ENCODE results near the gene IGFBP7. TPM values are rescaled to one million over a fixed set of nuclear protein-coding genes. Genes with fewer than 3 reads are reported as not detected.

Gene IGFBP7
- total and polyA plus RNA-seq, 2 experiments from 2014 or later = 951 to 1,359 TPM

- H3F3A ChIP-seq (ENCODE audit: insufficient read depth) = peaks cover 30% of the 10 kb centered on the region
- H3K9me2 ChIP-seq (ENCODE audit: insufficient read depth) = no peaks in the 10 kb centered on the region
- H3K4me2 ChIP-seq (ENCODE audit: unreplicated experiment) = peak overlapping the region; percentile 62
- no peak overlapping the region for H2AFZ ChIP-seq
- H3K4me3 ChIP-seq = 0 out of 2 replicates have a peak overlapping the region, but pooled peaks have one; percentile 15
- peaks cover 33% of the 10 kb centered on the region for H3K79me2 ChIP-seq (ENCODE audit: insufficient read depth)
- peaks cover 50% of the 10 kb centered on the region for H3K4me1 ChIP-seq (ENCODE audit: insufficient read depth)
- no peak overlapping the region for H3K9ac ChIP-seq
- H3K36me3 ChIP-seq (ENCODE audit: low read depth) = no peaks in the 10 kb centered on the region
- no peaks in the 10 kb centered on the region for H4K20me1 ChIP-seq (ENCODE audit: insufficient read depth)
- DNase-seq = peak; percentile 44
- H3K27me3 ChIP-seq (replicated peaks; ENCODE audit: insufficient read depth) = no peaks in the 10 kb centered on the region
- H3K27ac ChIP-seq = peak overlapping the region; percentile 57
- in situ Hi-C loops (cut with MboI) = loop anchor here (10.0 to 25.0 kb wide), 2 partner anchors 110 to 367 kb away; no protein-coding TSS in a partner anchor
- WGBS, 2 experiments (ENCODE audit: low coverage in 1 of 2, low lambda C conversion rate in 2 of 2, missing lambda C conversion rate in 2 of 2) = 84 to 94% methylated on average over 1 of the region's 1 CpG
- H3K9me3 ChIP-seq (ENCODE audit: low read depth) = no peaks in the 10 kb centered on the region
- no peak for TF ChIP-seq EZH2phosphoT487 (IDR thresholded peaks at IDR 0.05; ENCODE audit: insufficient read depth, low read depth)
- no peak for TF ChIP-seq EZH2 (IDR thresholded peaks at IDR 0.05; ENCODE audit: insufficient read depth, poor library complexity, severe bottlenecking)
Observed at GRCh38 chr4:57044996-57045395, 65.2 kb downstream of the IGFBP7 start.

GRCh38 chr4:57044279-57044678 lies 65.9 kb downstream of the IGFBP7 start:
- DNase-seq = peak; percentile 64
- WGBS, 2 experiments (ENCODE audit: low coverage in 1 of 2, low lambda C conversion rate in 2 of 2, missing lambda C conversion rate in 2 of 2) = 0 to 11% methylated on average over 1 of the region's 1 CpG
- peak overlapping the region; percentile 62 for H3K4me2 ChIP-seq (ENCODE audit: unreplicated experiment)

GRCh38 chr4:57043347-57044251 lies 66.6 kb downstream of the IGFBP7 start:
- Histone ChIP-seq H3K9me3 (ENCODE audit: low read depth) (no peaks in the 10 kb centered on the region), H3K9ac (peak overlapping the region; percentile 25; the same call in 1 of the 2 replicates)
- in situ Hi-C loops (cut with MboI) = loop anchor here (10.0 to 25.0 kb wide), 2 partner anchors 111 to 369 kb away; no protein-coding TSS in a partner anchor

More at GRCh38 chr4:57044279-57044678, 65.9 kb downstream of the IGFBP7 start:
- Histone ChIP-seq H3K9me2 (ENCODE audit: insufficient read depth) (no peaks in the 10 kb centered on the region), H3F3A (ENCODE audit: insufficient read depth) (peaks cover 30% of the 10 kb centered on the region), H3K9me3 (ENCODE audit: low read depth) (no peaks in the 10 kb centered on the region), H4K20me1 (ENCODE audit: insufficient read depth) (no peaks in the 10 kb centered on the region), H3K9ac (peak overlapping the region; percentile 25; the same call in 1 of the 2 replicates), H3K27ac (peak overlapping the region; percentile 57), H3K4me1 (ENCODE audit: insufficient read depth) (peaks cover 50% of the 10 kb centered on the region), H3K36me3 (ENCODE audit: low read depth) (no peaks in the 10 kb centered on the region), H3K27me3 (replicated peaks; ENCODE audit: insufficient read depth) (no peaks in the 10 kb centered on the region), H2AFZ (no peak overlapping the region), H3K79me2 (ENCODE audit: insufficient read depth) (peaks cover 28% of the 10 kb centered on the region), H3K4me3 (0 out of 2 replicates have a peak overlapping the region, but pooled peaks have one; percentile 15)
- TF ChIP-seq EZH2phosphoT487 (IDR thresholded peaks at IDR 0.05; ENCODE audit: insufficient read depth, low read depth) = no peak
- no peak for TF ChIP-seq EZH2 (IDR thresholded peaks at IDR 0.05; ENCODE audit: insufficient read depth, poor library complexity, severe bottlenecking)
- in situ Hi-C loops (cut with MboI) = loop anchor here (10.0 to 25.0 kb wide), 2 partner anchors 111 to 368 kb away; no protein-coding TSS in a partner anchor

GRCh38 chr4:57042711-57043169 lies 67.4 kb downstream of the IGFBP7 start:
- peak overlapping the region; percentile 57; the same call in 1 of the 2 replicates for H3K27ac ChIP-seq

More at GRCh38 chr4:57043347-57044251, 66.6 kb downstream of the IGFBP7 start:
- no peaks in the 10 kb centered on the region for H4K20me1 ChIP-seq (ENCODE audit: insufficient read depth)
- DNase-seq = peak; percentile 69
- TF ChIP-seq EZH2 (IDR thresholded peaks at IDR 0.05; ENCODE audit: insufficient read depth, poor library complexity, severe bottlenecking) (no peak), EZH2phosphoT487 (IDR thresholded peaks at IDR 0.05; ENCODE audit: insufficient read depth, low read depth) (no peak)
- peaks cover 27% of the 10 kb centered on the region for H3K79me2 ChIP-seq (ENCODE audit: insufficient read depth)
- H3K36me3 ChIP-seq (ENCODE audit: low read depth) = no peaks in the 10 kb centered on the region
- WGBS, 2 experiments (ENCODE audit: low coverage in 1 of 2, low lambda C conversion rate in 2 of 2, missing lambda C conversion rate in 2 of 2) = 19 to 25% methylated on average over 6 of the region's 6 CpGs
- H3K9me2 ChIP-seq (ENCODE audit: insufficient read depth) = no peaks in the 10 kb centered on the region
- H3K4me3 ChIP-seq = 0 out of 2 replicates have a peak overlapping the region, but pooled peaks have one; percentile 15
- H3K4me2 ChIP-seq (ENCODE audit: unreplicated experiment) = peak overlapping the region; percentile 62
- no peaks in the 10 kb centered on the region for H3K27me3 ChIP-seq (replicated peaks; ENCODE audit: insufficient read depth)
- no peak overlapping the region for H2AFZ ChIP-seq
- H3F3A ChIP-seq (ENCODE audit: insufficient read depth) = peaks cover 30% of the 10 kb centered on the region
- H3K4me1 ChIP-seq (ENCODE audit: insufficient read depth) = peaks cover 47% of the 10 kb centered on the region
- peak overlapping the region; percentile 57 for H3K27ac ChIP-seq

More at GRCh38 chr4:57042711-57043169, 67.4 kb downstream of the IGFBP7 start:
- Histone ChIP-seq H3K9me2 (ENCODE audit: insufficient read depth) (no peaks in the 10 kb centered on the region), H3K79me2 (ENCODE audit: insufficient read depth) (peaks cover 27% of the 10 kb centered on the region), H2AFZ (no peak overlapping the region), H4K20me1 (ENCODE audit: insufficient read depth) (no peaks in the 10 kb centered on the region), H3K27me3 (replicated peaks; ENCODE audit: insufficient read depth) (no peaks in the 10 kb centered on the region), H3K4me2 (ENCODE audit: unreplicated experiment) (no peak overlapping the region), H3K9ac (no peak overlapping the region), H3K36me3 (ENCODE audit: low read depth) (no peaks in the 10 kb centered on the region), H3K4me1 (ENCODE audit: insufficient read depth) (peaks cover 44% of the 10 kb centered on the region), H3F3A (ENCODE audit: insufficient read depth) (peaks cover 30% of the 10 kb centered on the region), H3K9me3 (ENCODE audit: low read depth) (no peaks in the 10 kb centered on the region), H3K4me3 (no peak overlapping the region)
- no peak for DNase-seq
- TF ChIP-seq EZH2phosphoT487 (IDR thresholded peaks at IDR 0.05; ENCODE audit: insufficient read depth, low read depth) = no peak
- no peak for TF ChIP-seq EZH2 (IDR thresholded peaks at IDR 0.05; ENCODE audit: insufficient read depth, poor library complexity, severe bottlenecking)
- 91 to 94% methylated on average over 5 of the region's 5 CpGs for WGBS, 2 experiments (ENCODE audit: low coverage in 1 of 2, low lambda C conversion rate in 2 of 2, missing lambda C conversion rate in 2 of 2)
- in situ Hi-C loops (cut with MboI) = loop anchor here (10.0 to 25.0 kb wide), 2 partner anchors 112 to 370 kb away; no protein-coding TSS in a partner anchor
